WTC11 (cell line): Measurements from ENCODE around the gene NANOG. TPM values are rescaled to one million over a fixed set of nuclear protein-coding genes. Genes with fewer than 3 reads are reported as not detected.
A peak's percentile ranks its signal among the peaks of the same experiment; 100 is the strongest.

Source experiments
- ATAC-seq: fragments of 200-7000 bp; cut with Tn5 transposase; 2 replicates; pipeline ENCODE4 v1.10.0; 2021; ENCODE audit warnings: mild to moderate bottlenecking, moderate library complexity
- CTCF ChIA-PET: fragments of 300-600 bp; sonication (Branson Sonifier 250); formaldehyde crosslinking; loops from one replicate; lab custom pipeline; 2021; ENCODE audit warnings: antibody characterized with exemption; lab: Charles Lee
- POLR2A ChIA-PET: fragments of 350-600 bp; sonication (Branson Sonifier 250); formaldehyde crosslinking; loops from one replicate; lab custom pipeline; 2021; ENCODE audit warnings: antibody characterized with exemption; lab: Charles Lee
- DNase-seq: peaks from one replicate; pipeline ENCODE4 v3.0.0; 2021; ENCODE audit warnings: low spot score
- H3K27ac Mint-ChIP-seq: 2 replicates; pipeline ENCODE4 v1.8.0; 2021; ENCODE audit warnings: mixed read lengths
- H3K27me3 Mint-ChIP-seq: 2 replicates; pipeline ENCODE4 v1.8.0; 2021; ENCODE audit warnings: low read depth, mild to moderate bottlenecking, moderate library complexity, mixed read lengths
- H3K36me3 Mint-ChIP-seq: 2 replicates; pipeline ENCODE4 v1.8.0; 2021; ENCODE audit warnings: mixed read lengths
- H3K4me1 Mint-ChIP-seq: 2 replicates; pipeline ENCODE4 v1.8.0; 2022; ENCODE audit warnings: mixed read lengths
- H3K4me3 Mint-ChIP-seq: 2 replicates; pipeline ENCODE4 v1.8.0; 2021; ENCODE audit warnings: mild to moderate bottlenecking, moderate library complexity, mixed read lengths
- H3K9me3 Mint-ChIP-seq: 2 replicates; pipeline ENCODE4 v1.8.0; 2021; ENCODE audit warnings: mixed read lengths
- AR ChIP-seq: fragments of 250-450 bp; sonication (Bioruptor Pico); IDR thresholded peaks from 2 replicates; pipeline ENCODE4 v1.9.0; 2021; ENCODE audit warnings: mild to moderate bottlenecking
- ATF1 ChIP-seq: sonication (generic); formaldehyde crosslinking; IDR thresholded peaks from 2 replicates; pipeline ENCODE4 v1.8.1; 2023; ENCODE audit warnings: mild to moderate bottlenecking, moderate library complexity, missing genetic modification reagents
- CBFB ChIP-seq: sonication (generic); formaldehyde crosslinking; IDR thresholded peaks from 2 replicates; pipeline ENCODE4 v1.8.1; 2022; ENCODE audit warnings: mild to moderate bottlenecking, low read depth, missing genetic modification reagents
- CDX4 ChIP-seq: fragments of 250-450 bp; sonication (Bioruptor Pico); IDR thresholded peaks from 2 replicates; pipeline ENCODE4 v1.9.0; 2021; ENCODE audit warnings: moderate library complexity, mild to moderate bottlenecking, inconsistent platforms, borderline replicate concordance
- E2F5 ChIP-seq: sonication (generic); formaldehyde crosslinking; IDR thresholded peaks from 2 replicates; pipeline ENCODE4 v1.8.1; 2022; ENCODE audit warnings: mild to moderate bottlenecking, moderate library complexity, missing genetic modification reagents
- FOXP1 ChIP-seq: sonication (generic); formaldehyde crosslinking; IDR thresholded peaks from 2 replicates; pipeline ENCODE4 v1.8.0; 2022; ENCODE audit warnings: missing genetic modification reagents, mild to moderate bottlenecking, moderate library complexity, borderline replicate concordance
- GABPB1 ChIP-seq: sonication (generic); formaldehyde crosslinking; IDR thresholded peaks from 2 replicates; pipeline ENCODE4 v1.8.1; 2023; ENCODE audit warnings: mild to moderate bottlenecking, missing genetic modification reagents
- JUN ChIP-seq: sonication (generic); formaldehyde crosslinking; IDR thresholded peaks from 2 replicates; pipeline ENCODE4 v1.8.0; 2023; ENCODE audit warnings: mild to moderate bottlenecking, missing genetic modification reagents
- MXD4 ChIP-seq: fragments of 250-450 bp; sonication (Bioruptor Pico); IDR thresholded peaks from 2 replicates; pipeline ENCODE4 v1.8.0; 2021; ENCODE audit warnings: mild to moderate bottlenecking, moderate library complexity, borderline replicate concordance
- MYBL2 ChIP-seq: sonication (generic); formaldehyde crosslinking; IDR thresholded peaks from 2 replicates; pipeline ENCODE4 v1.8.1; 2023; ENCODE audit warnings: mild to moderate bottlenecking, moderate library complexity, missing genetic modification reagents
- NFATC4 ChIP-seq: fragments of 250-450 bp; sonication (Bioruptor Pico); IDR thresholded peaks from 2 replicates; pipeline ENCODE4 v1.9.0; 2021; ENCODE audit warnings: mild to moderate bottlenecking
- NFYB ChIP-seq: sonication (generic); formaldehyde crosslinking; conservative IDR thresholded peaks from 2 replicates; pipeline ENCODE4 v1.8.0; 2022; ENCODE audit warnings: low read depth, missing genetic modification reagents
- NR1H2 ChIP-seq: sonication (generic); formaldehyde crosslinking; IDR thresholded peaks from 2 replicates; pipeline ENCODE4 v1.9.0; 2021; ENCODE audit warnings: mild to moderate bottlenecking, moderate library complexity, missing genetic modification reagents
- NR2C2 ChIP-seq: sonication (generic); formaldehyde crosslinking; IDR thresholded peaks from 2 replicates; pipeline ENCODE4 v1.8.0; 2022; ENCODE audit warnings: mild to moderate bottlenecking, missing genetic modification reagents
- NR3C1 ChIP-seq: sonication (generic); formaldehyde crosslinking; conservative IDR thresholded peaks from 2 replicates; pipeline ENCODE4 v1.8.1; 2023; ENCODE audit warnings: low read depth, mild to moderate bottlenecking, missing genetic modification reagents
- SP1 ChIP-seq: sonication (generic); formaldehyde crosslinking; conservative IDR thresholded peaks from 2 replicates; pipeline ENCODE4 v1.8.1; 2022; ENCODE audit warnings: missing genetic modification reagents
- USF2 ChIP-seq: sonication (generic); formaldehyde crosslinking; IDR thresholded peaks from 2 replicates; pipeline ENCODE4 v1.8.1; 2023; ENCODE audit warnings: mild to moderate bottlenecking, missing genetic modification reagents, moderate library complexity
- ZBTB21 ChIP-seq: sonication (generic); formaldehyde crosslinking; IDR thresholded peaks from 2 replicates; pipeline ENCODE4 v1.8.1; 2023; ENCODE audit warnings: mild to moderate bottlenecking, missing genetic modification reagents, borderline replicate concordance
- ZBTB43 ChIP-seq: sonication (generic); formaldehyde crosslinking; IDR thresholded peaks from 2 replicates; pipeline ENCODE4 v1.8.1; 2023; ENCODE audit warnings: mild to moderate bottlenecking, missing genetic modification reagents
- ZNF219 ChIP-seq: sonication (generic); formaldehyde crosslinking; IDR thresholded peaks from 2 replicates; pipeline ENCODE4 v1.8.0; 2023; ENCODE audit warnings: missing genetic modification reagents, mild to moderate bottlenecking, borderline replicate concordance
- ZNF232 ChIP-seq: sonication (generic); formaldehyde crosslinking; IDR thresholded peaks from 2 replicates; pipeline ENCODE4 v1.8.0; 2022; ENCODE audit warnings: mild to moderate bottlenecking, missing genetic modification reagents
- ZNF263 ChIP-seq: sonication (generic); formaldehyde crosslinking; IDR thresholded peaks from 2 replicates; pipeline ENCODE4 v1.8.1; 2022; ENCODE audit warnings: low read depth, mild to moderate bottlenecking, moderate library complexity, missing genetic modification reagents
- total RNA-seq: library from RNA; stranded (reverse); gene quantifications from 3 replicates; pipeline ENCODE4 v1.2.3, GENCODE V29; 2021
- TF ChIP-seq, protein P1 (sequence below): sonication (generic); formaldehyde crosslinking; IDR thresholded peaks from 2 replicates; pipeline ENCODE4 v1.8.0; 2023; ENCODE audit warnings: mild to moderate bottlenecking, missing genetic modification reagents
- TF ChIP-seq, protein P2 (sequence below): sonication (generic); formaldehyde crosslinking; conservative IDR thresholded peaks from 2 replicates; pipeline ENCODE4 v1.8.1; 2022; ENCODE audit warnings: mild to moderate bottlenecking, missing genetic modification reagents
- TF ChIP-seq, protein P3 (sequence below): sonication (generic); formaldehyde crosslinking; IDR thresholded peaks from 2 replicates; pipeline ENCODE4 v1.8.0; 2022; ENCODE audit warnings: mild to moderate bottlenecking, missing genetic modification reagents

Gene NANOG
- total RNA-seq, 1 experiment from 2014 or later = 387 TPM

GRCh38 chr12:7787574-7788293, 1.5 kb upstream of the NANOG start (continued):
- TF ChIP-seq, protein P1, sequence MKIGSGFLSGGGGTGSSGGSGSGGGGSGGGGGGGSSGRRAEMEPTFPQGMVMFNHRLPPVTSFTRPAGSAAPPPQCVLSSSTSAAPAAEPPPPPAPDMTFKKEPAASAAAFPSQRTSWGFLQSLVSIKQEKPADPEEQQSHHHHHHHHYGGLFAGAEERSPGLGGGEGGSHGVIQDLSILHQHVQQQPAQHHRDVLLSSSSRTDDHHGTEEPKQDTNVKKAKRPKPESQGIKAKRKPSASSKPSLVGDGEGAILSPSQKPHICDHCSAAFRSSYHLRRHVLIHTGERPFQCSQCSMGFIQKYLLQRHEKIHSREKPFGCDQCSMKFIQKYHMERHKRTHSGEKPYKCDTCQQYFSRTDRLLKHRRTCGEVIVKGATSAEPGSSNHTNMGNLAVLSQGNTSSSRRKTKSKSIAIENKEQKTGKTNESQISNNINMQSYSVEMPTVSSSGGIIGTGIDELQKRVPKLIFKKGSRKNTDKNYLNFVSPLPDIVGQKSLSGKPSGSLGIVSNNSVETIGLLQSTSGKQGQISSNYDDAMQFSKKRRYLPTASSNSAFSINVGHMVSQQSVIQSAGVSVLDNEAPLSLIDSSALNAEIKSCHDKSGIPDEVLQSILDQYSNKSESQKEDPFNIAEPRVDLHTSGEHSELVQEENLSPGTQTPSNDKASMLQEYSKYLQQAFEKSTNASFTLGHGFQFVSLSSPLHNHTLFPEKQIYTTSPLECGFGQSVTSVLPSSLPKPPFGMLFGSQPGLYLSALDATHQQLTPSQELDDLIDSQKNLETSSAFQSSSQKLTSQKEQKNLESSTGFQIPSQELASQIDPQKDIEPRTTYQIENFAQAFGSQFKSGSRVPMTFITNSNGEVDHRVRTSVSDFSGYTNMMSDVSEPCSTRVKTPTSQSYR (CRISPR knock-in tag) = 0 out of 2 replicates have a peak, but pooled peaks have one; percentile 55
- TF ChIP-seq CBFB (CRISPR knock-in tag) (no peak), MYBL2 (CRISPR knock-in tag) (no peak), MXD4 (CRISPR knock-in tag) (no peak), SP1 (peak; percentile 47; the same call in 1 of the 2 replicates), FOXP1 (CRISPR knock-in tag) (no peak), GABPB1 (CRISPR knock-in tag) (no peak), NR2C2 (CRISPR knock-in tag) (no peak), ZNF263 (CRISPR knock-in tag) (no peak), ZNF232 (CRISPR knock-in tag) (no peak), ZNF219 (CRISPR knock-in tag) (no peak), JUN (CRISPR knock-in tag) (no peak)
- TF ChIP-seq, protein P2, sequence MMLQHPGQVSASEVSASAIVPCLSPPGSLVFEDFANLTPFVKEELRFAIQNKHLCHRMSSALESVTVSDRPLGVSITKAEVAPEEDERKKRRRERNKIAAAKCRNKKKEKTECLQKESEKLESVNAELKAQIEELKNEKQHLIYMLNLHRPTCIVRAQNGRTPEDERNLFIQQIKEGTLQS (CRISPR knock-in tag) = no peak

DNA sequence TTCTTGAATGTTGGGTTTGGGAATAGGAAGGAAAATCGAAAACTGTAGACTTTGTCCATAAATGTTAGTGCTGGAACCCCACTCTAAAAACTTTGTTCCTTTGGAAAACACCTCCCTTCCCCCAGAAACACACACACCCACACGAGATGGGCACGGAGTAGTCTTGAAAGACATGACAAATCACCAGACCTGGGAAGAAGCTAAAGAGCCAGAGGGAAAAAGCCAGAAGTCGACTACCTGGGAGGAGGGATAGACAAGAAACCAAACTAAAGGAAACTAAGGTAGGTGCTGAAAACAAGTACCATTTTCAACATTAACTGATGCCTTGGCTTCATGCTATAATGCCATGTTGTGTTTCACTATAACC, 925 bp upstream of the NANOG start:
- ChIA-PET CTCF (interaction anchor here (1.0 to 1.5 kb wide), 3 partner anchors 92 to 146 kb away, joined by 3 to 5 read pairs (median 4); partner anchors contain the start of gene GDF3), POLR2A (interaction anchor here (0.6 to 1.5 kb wide), 5 partner anchors 10 to 114 kb away, joined by 3 to 4 read pairs (median 4); no protein-coding TSS in a partner anchor)
- DNase-seq (no peak), ATAC-seq (no peak)
- Mint-ChIP-seq H3K27me3 (no peaks in the 10 kb centered on the region), H3K4me1 (peaks cover 67% of the 10 kb centered on the region), H3K4me3 (peak overlapping the region; percentile 91), H3K9me3 (no peaks in the 10 kb centered on the region), H3K27ac (peak overlapping the region; percentile 98), H3K36me3 (peaks cover 32% of the 10 kb centered on the region)
- TF ChIP-seq, protein P3, sequence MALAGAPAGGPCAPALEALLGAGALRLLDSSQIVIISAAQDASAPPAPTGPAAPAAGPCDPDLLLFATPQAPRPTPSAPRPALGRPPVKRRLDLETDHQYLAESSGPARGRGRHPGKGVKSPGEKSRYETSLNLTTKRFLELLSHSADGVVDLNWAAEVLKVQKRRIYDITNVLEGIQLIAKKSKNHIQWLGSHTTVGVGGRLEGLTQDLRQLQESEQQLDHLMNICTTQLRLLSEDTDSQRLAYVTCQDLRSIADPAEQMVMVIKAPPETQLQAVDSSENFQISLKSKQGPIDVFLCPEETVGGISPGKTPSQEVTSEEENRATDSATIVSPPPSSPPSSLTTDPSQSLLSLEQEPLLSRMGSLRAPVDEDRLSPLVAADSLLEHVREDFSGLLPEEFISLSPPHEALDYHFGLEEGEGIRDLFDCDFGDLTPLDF (CRISPR knock-in tag) = no peak
- TF ChIP-seq ZBTB43 (CRISPR knock-in tag) (no peak), NFYB (CRISPR knock-in tag) (no peak), ZBTB21 (no peak), CDX4 (CRISPR knock-in tag) (no peak), NFATC4 (CRISPR knock-in tag) (no peak), USF2 (CRISPR knock-in tag) (no peak), ATF1 (CRISPR knock-in tag) (no peak), AR (CRISPR knock-in tag) (no peak), E2F5 (CRISPR knock-in tag) (no peak), NR3C1 (no peak), NR1H2 (no peak), CBFB (CRISPR knock-in tag) (no peak)
